GM18868 (cell line): Measurements from ENCODE around the gene IFT52.
"Not testable (repeated sequence)": the region's sequence is repeated elsewhere in the genome, so short reads cannot be mapped to it uniquely, and the experiment has no call there.

Experiments
- ATAC-seq: cut with Tn5 transposase; IDR thresholded peaks from one replicate; pipeline ENCODE4 v1.9.1; 2021; ENCODE audit warnings: mild to moderate bottlenecking, moderate library complexity; ENCODE audit not compliant: unreplicated experiment

IFT52 gene

GRCh38 chr20:43565758-43566104 lies 25.0 kb upstream of the IFT52 start:
- ATAC-seq: no peak

- ATAC-seq: no peak
These were observed 23.3 kb upstream of the IFT52 start for GRCh38 chr20:43567477-43567876.

GRCh38 chr20:43568706-43569105 lies 22.0 kb upstream of the IFT52 start:
- no peak for ATAC-seq

- ATAC-seq: no peak
These were observed 21.5 kb upstream of the IFT52 start for GRCh38 chr20:43569282-43569681.

GRCh38 chr20:43570496-43570895 lies 20.2 kb upstream of the IFT52 start:
- no peak for ATAC-seq

GRCh38 chr20:43571310-43571709 lies 19.4 kb upstream of the IFT52 start:
- no peak for ATAC-seq

- no peak for ATAC-seq
These were observed 19.0 kb upstream of the IFT52 start for GRCh38 chr20:43571771-43572170.

GRCh38 chr20:43572891-43573290 lies 17.8 kb upstream of the IFT52 start:
- no peak for ATAC-seq

- no peak for ATAC-seq
These were observed 14.6 kb upstream of the IFT52 start for GRCh38 chr20:43576108-43576507.

- no peak for ATAC-seq
These were observed 10.6 kb upstream of the IFT52 start for GRCh38 chr20:43579861-43580793.

GRCh38 chr20:43583133-43583864 lies 7.4 kb upstream of the IFT52 start:
- ATAC-seq: no peak

GRCh38 chr20:43583982-43584432 lies 6.7 kb upstream of the IFT52 start:
- ATAC-seq: no peak

- ATAC-seq: no peak
These were observed 6.1 kb upstream of the IFT52 start for GRCh38 chr20:43584448-43585136.

- ATAC-seq: no peak
These were observed 4.1 kb upstream of the IFT52 start for GRCh38 chr20:43586641-43587040.

GRCh38 chr20:43588526-43588925 lies 2.2 kb upstream of the IFT52 start:
- ATAC-seq: not testable (repeated sequence)

- no peak for ATAC-seq
These were observed 723 bp upstream of the IFT52 start for GRCh38 chr20:43590036-43590391.

GRCh38 chr20:43601960-43602359 lies 11.2 kb downstream of the IFT52 start:
- not testable (repeated sequence) for ATAC-seq

GRCh38 chr20:43603124-43603523 lies 12.4 kb downstream of the IFT52 start:
- ATAC-seq: no peak

- ATAC-seq: no peak
These were observed 15.0 kb downstream of the IFT52 start for GRCh38 chr20:43605715-43606114.

GRCh38 chr20:43607278-43607677 lies 16.5 kb downstream of the IFT52 start:
- not testable (repeated sequence) for ATAC-seq

GRCh38 chr20:43631598-43631997 lies 40.9 kb downstream of the IFT52 start:
- ATAC-seq: no peak
